GM12875 (cell line): ENCODE results near the gene HOXA4.

Experiments
- H3K4me3 ChIP-seq: one replicate; pipeline ENCODE4 v1.5.1; 2011; ENCODE audit warnings: low read depth, low read length, control low read depth
- TF ChIP-seq, protein P1 (sequence below): IDR thresholded peaks from 2 replicates; pipeline ENCODE4 v1.5.1; 2011; ENCODE audit warnings: low read depth, mild to moderate bottlenecking, control low read depth, inconsistent platforms, low read length, moderate library complexity, borderline replicate concordance; ENCODE audit not compliant: insufficient read depth

The HOXA4 gene

GRCh38 chr7:27119412-27119911 is 11.1 kb downstream of the HOXA4 start:
- no peak overlapping the region for H3K4me3 ChIP-seq
- TF ChIP-seq, protein P1, sequence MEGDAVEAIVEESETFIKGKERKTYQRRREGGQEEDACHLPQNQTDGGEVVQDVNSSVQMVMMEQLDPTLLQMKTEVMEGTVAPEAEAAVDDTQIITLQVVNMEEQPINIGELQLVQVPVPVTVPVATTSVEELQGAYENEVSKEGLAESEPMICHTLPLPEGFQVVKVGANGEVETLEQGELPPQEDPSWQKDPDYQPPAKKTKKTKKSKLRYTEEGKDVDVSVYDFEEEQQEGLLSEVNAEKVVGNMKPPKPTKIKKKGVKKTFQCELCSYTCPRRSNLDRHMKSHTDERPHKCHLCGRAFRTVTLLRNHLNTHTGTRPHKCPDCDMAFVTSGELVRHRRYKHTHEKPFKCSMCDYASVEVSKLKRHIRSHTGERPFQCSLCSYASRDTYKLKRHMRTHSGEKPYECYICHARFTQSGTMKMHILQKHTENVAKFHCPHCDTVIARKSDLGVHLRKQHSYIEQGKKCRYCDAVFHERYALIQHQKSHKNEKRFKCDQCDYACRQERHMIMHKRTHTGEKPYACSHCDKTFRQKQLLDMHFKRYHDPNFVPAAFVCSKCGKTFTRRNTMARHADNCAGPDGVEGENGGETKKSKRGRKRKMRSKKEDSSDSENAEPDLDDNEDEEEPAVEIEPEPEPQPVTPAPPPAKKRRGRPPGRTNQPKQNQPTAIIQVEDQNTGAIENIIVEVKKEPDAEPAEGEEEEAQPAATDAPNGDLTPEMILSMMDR: no peak

DNA sequence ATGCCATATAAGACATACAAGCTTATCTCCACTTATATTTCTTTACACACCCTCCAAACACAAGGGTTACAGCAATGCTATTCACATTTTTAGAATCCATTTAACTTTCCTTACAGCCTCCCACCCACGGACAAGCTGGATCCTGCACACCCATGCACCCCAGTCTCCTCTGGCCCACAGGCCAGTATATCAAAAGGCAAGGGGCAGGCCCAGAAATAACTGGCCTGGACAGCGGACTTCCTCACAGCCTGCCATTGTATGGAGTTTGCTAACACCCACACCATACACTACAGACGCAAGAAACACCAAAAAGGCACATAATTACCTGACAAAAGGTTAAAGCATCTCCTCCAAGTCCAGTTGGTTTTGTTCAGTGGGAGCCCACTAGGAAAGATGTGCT is 12.0 kb downstream of the HOXA4 start:
- no peak overlapping the region for H3K4me3 ChIP-seq
- TF ChIP-seq, protein P1: no peak

DNA sequence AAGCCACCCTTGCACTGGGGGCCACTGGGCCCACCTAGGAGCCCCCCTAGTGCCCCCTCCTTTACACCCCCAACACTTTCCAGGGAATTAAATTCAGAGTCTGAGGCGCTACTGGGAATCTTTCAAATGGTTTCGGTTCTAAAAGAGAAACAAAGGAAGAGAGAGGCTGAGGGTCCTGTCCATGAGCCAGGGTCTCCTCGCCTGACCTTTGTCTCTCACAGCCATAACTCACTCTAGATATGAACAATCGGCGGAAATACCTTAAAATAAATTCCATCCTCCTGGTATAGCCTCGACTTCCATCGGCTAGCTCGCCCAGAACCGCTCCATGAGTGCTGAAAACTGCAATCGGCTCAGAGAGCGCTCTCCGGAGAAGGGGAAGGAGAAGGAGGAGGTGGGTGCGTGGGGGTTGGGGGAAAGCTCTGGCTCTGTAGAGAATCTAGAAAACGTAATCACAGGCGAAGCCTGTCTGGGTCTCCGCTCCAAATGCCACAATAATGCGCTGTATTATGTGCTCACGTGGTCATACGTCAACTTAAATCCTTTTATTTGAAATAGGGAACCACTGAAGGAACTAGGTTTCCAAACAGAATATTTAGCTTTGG is 12.6 kb downstream of the HOXA4 start:
- TF ChIP-seq, protein P1: no peak
- no peak overlapping the region for H3K4me3 ChIP-seq

DNA sequence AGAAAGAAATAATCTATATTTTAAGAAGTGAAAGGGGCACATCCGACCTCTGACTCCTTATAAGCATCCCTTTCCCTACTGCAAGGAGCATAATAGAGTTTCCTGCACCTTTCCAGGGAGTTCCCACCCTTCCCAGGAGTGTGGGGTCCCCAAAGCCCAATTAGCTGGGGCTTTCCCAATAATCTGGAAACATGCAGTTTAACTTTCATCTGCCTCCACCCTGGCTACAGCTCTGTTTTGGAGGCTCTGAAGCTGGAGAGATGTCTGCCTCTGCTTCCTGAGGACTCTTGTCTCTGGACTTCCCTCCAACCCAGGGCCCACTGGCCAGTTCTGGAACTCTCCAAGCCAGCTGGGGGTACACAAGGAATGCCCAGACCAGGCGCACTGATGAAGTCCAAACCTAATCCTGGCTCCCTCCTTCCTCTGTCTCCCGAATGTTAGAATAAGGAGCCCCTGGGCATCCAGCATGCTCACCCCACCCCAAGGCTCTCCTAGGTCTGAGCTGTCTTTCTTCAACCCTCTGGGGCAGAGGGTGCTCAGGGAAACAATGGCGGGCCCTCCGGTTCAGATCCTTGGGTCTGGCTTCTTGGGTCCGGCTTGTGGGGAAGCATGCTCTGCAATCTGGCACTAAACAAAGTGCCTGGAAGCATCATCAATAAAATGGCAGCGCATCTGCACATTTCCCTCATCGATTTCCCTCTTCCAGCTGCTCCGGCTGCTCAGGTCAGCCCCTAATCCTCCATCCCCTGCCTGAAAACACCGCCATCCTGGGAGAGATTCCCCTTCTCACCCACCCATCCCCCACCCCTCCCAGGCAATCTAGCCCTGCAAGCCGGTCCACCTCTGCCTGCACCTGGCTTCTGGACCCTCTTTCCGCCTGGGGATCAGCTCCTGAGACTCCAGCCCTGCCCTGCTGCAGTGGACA is 13.3 kb downstream of the HOXA4 start:
- TF ChIP-seq, protein P1: no peak
- no peak overlapping the region for H3K4me3 ChIP-seq

DNA sequence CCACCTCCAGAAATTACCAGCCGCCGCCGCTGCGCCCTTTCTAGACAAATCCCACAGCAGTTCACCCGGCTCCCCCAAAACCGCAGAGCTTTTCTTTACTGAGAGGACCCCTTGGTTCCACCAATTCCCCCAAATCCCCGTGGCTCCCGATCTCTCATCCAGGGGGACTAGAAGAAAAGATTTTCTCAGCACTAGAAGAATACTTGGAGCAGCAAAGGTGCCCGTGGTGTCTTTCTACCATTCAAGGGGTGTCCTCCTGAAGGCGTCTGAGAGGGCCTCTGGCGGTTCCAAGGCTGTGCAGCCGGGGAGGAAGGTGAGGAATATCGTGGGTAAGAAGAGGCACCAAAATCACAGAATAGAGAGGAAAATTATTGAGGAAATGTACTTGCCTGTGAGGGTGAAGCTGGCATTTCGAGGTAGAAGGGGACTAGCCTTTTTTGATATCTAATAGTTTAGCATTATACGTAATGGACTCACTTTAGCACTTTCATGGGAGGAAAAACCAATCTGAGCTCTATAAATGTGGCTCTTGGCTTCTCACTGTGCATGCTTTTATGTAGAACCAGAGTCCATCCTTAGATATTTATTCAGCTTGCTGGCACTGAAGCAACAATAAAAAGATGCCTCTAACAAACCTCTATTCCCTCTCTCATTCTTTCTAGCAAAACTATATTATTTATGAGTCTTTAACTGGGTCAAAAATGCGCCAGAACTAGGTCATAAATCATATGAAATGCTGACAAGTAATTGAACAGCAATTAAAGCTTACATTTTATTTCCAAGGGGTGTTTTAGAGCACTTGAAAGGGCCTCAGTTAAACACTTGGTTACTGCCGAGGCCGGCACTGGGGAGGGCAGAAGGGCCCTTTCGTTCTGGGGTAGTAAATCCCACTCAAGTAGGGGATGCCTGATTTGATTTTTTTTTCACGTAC is 14.3 kb downstream of the HOXA4 start:
- no peak overlapping the region for H3K4me3 ChIP-seq
- TF ChIP-seq, protein P1: no peak

GRCh38 chr7:27115221-27116026 is 15.1 kb downstream of the HOXA4 start:
- TF ChIP-seq, protein P1: no peak
- no peak overlapping the region for H3K4me3 ChIP-seq
